K562 (cell line): ENCODE measurements around the gene AIG1. TPM values are rescaled to one million over a fixed set of nuclear protein-coding genes. Genes with fewer than 3 reads are reported as not detected.

Experiments
- ATAC-seq: fragments of 200-7000 bp; cut with Tn5 transposase; 3 replicates; pipeline ENCODE4 v1.9.1; 2020; ENCODE audit warnings: moderate library complexity
- BruUV-seq: library from RNA; stranded (reverse); fragments of 400-500 nt; replicated peaks from 2 replicates; lab custom pipeline; 2021; lab: Mats Ljungman, UMichigan
- CTCF ChIA-PET: fragments of 300-600 bp; formaldehyde crosslinking; extraction: SDS; loops from one replicate; lab custom pipeline; 2021; ENCODE audit warnings: low intra/inter-chr PET ratio; lab: Yijun Ruan, JAX
- POLR2A ChIA-PET: fragments of 300-600, 350-650 bp; sonication (Branson Sonifier 250); formaldehyde crosslinking; extraction: SDS; loops from one replicate; lab custom pipeline; 2021; ENCODE audit warnings: antibody characterized with exemption, inconsistent platforms; lab: Yijun Ruan, JAX
- DNase-seq, 4 experiments: peaks; one replicate each; pipeline versions ENCODE4 v3.0.0 to v3.0.0-alpha.2; 2011 to 2018; ENCODE audit warnings: low spot score in 3 of 4, mixed read lengths in 3 of 4; ENCODE audit errors: extremely low read depth in 1 of 4
- FAIRE-seq: peaks from 2 replicates; lab custom pipeline; 2011; peaks lifted over from hg19 to GRCh38; lab: Jason Lieb, UNC
- H2AFZ ChIP-seq: 2 replicates; pipeline ENCODE4 v1.6.0; 2011; ENCODE audit warnings: low read depth, low read length, control low read depth, inconsistent platforms
- H3K27ac ChIP-seq: fragments of 200-600 bp; 3 replicates; pipeline ENCODE4 v1.8.0; 2011; ENCODE audit warnings: low read depth, mild to moderate bottlenecking, control low read depth, inconsistent platforms, low read length, moderate library complexity, mixed read lengths; ENCODE audit errors: extremely low read depth
- H3K27me3 ChIP-seq, 2 experiments: fragments of 300-600 bp in 1 of 2; 2 replicates in 1 of 2; 3 replicates in 1 of 2; pipeline versions ENCODE4 v1.6.0 to v1.8.0; 2011; ENCODE audit warnings: inconsistent platforms in 2 of 2, low read length in 2 of 2, mild to moderate bottlenecking in 1 of 2, mixed read lengths in 1 of 2, moderate library complexity in 1 of 2; ENCODE audit not compliant: control insufficient read depth in 2 of 2, insufficient read depth in 2 of 2
- H3K36me3 ChIP-seq: fragments of 300-600 bp; 3 replicates; pipeline ENCODE4 v1.8.0; 2011; ENCODE audit warnings: mild to moderate bottlenecking, low read length, inconsistent platforms; ENCODE audit not compliant: control insufficient read depth, insufficient read depth
- H3K4me1 ChIP-seq, 2 experiments: fragments of 200-600 bp in 1 of 2; replicated peaks in 1 of 2; 2 replicates in 1 of 2; 3 replicates in 1 of 2; pipeline versions ENCODE4 v1.5.1 to v1.8.0; 2011; ENCODE audit warnings: inconsistent platforms in 2 of 2, low read length in 2 of 2, mild to moderate bottlenecking in 1 of 2, mixed read lengths in 1 of 2, moderate library complexity in 1 of 2; ENCODE audit not compliant: control insufficient read depth in 2 of 2, insufficient read depth in 2 of 2
- H3K4me2 ChIP-seq: 2 replicates; pipeline ENCODE4 v1.6.1; 2011; ENCODE audit warnings: low read length, control low read depth, inconsistent platforms, mixed read lengths; ENCODE audit not compliant: insufficient read depth
- H3K4me3 ChIP-seq: fragments of 200-600 bp; sonication (generic), shearing (Covaris generic); 2 replicates; pipeline ENCODE4 v1.5.1; 2016; ENCODE audit warnings: control low read depth, inconsistent platforms
- H3K79me2 ChIP-seq: fragments of 200-600 bp; 3 replicates; pipeline ENCODE4 v1.8.0; 2011; ENCODE audit warnings: low read length, inconsistent platforms; ENCODE audit not compliant: control insufficient read depth, insufficient read depth
- H3K9ac ChIP-seq, 2 experiments: 2 replicates each; pipeline versions ENCODE4 v1.6.0 to v1.6.1; 2011; ENCODE audit warnings: low read depth in 2 of 2, low read length in 2 of 2, control low read depth in 1 of 2, inconsistent platforms in 1 of 2, mild to moderate bottlenecking in 1 of 2, mixed read lengths in 1 of 2; ENCODE audit not compliant: insufficient read depth in 1 of 2
- H3K9me1 ChIP-seq: one replicate; pipeline ENCODE4 v1.6.0; 2011; ENCODE audit warnings: inconsistent platforms, mild to moderate bottlenecking, low read length, moderate library complexity; ENCODE audit not compliant: control insufficient read depth, insufficient read depth
- H3K9me3 ChIP-seq: replicated peaks from 2 replicates; pipeline ENCODE4 v1.5.1; 2011; ENCODE audit warnings: low read depth, low read length, inconsistent platforms; ENCODE audit not compliant: control insufficient read depth, insufficient read depth
- H4K20me1 ChIP-seq: replicated peaks from 2 replicates; pipeline ENCODE4 v1.6.1; 2011; ENCODE audit warnings: low read length, inconsistent platforms, mixed read lengths; ENCODE audit not compliant: control insufficient read depth, insufficient read depth
- TAF1 ChIP-seq: IDR thresholded peaks from 2 replicates; pipeline ENCODE4 v1.6.1; 2011; ENCODE audit warnings: mild to moderate bottlenecking, low read length, moderate library complexity; ENCODE audit not compliant: insufficient read depth, control insufficient read depth, severe bottlenecking; ENCODE audit errors: extremely low read depth
- in situ Hi-C: fragments of 300-500 bp; cut with MboI; formaldehyde crosslinking; loops from 4 replicates; pipeline ENCODE4 v1.15.0; 2018; ENCODE audit warnings: inconsistent platforms, mixed read lengths
- intact Hi-C: fragments of 100-400 bp; cut with micrococcal nuclease; formaldehyde crosslinking; loops from 2 replicates; pipeline ENCODE4 v1.14.2; 2022
- polyA plus RNA-seq, 8 experiments: library from polyadenylated mRNA; depleted of rRNA in 4 of 8; stranded (reverse) in 5 of 8; unstranded in 3 of 8; fragments of >200 nt; fragmentation: Nextera tagmentation in 2 of 8; fragmentation: Illumina TruSeq in 1 of 8; extraction: Ambion mirVana in 2 of 8; extraction: Trizol in 1 of 8; gene quantifications; 2 replicates each; pipeline versions ENCODE4 v1.2.1 to v1.2.3, GENCODE V29; 2011 to 2014; ENCODE audit warnings: inconsistent platforms in 1 of 8, missing spikeins in 1 of 8
- total RNA-seq, 7 experiments: library from RNA; depleted of rRNA in 6 of 7; stranded (reverse); fragments of >200 nt in 6 of 7; fragmentation: Illumina TruSeq in 2 of 7; extraction: Trizol in 2 of 7; gene quantifications; 2 replicates each; pipeline versions ENCODE4 v1.2.1 to v1.2.3, GENCODE V29; 2011 to 2021; ENCODE audit warnings: low replicate concordance in 1 of 7
- TF ChIP-seq, protein P1 (sequence below): fragments of 450-650 bp; IDR thresholded peaks from 2 replicates; pipeline ENCODE4 v1.6.1; 2018; ENCODE audit not compliant: partially characterized antibody

The AIG1 gene
- total and polyA plus RNA-seq, 9 of the 15 experiments (the other 6 are each of a cell fraction or from before 2014, with no cell fraction given): 74.8 to 333 (median 127) TPM

- Histone ChIP-seq H3K27ac (peak overlapping the region; percentile 15; the same call in 1 of the 3 replicates), H3K9me3 (no peaks in the 10 kb centered on the region), H3K36me3 (peaks cover 94% of the 10 kb centered on the region), H3K4me3 (no peak overlapping the region), H3K4me1 (peaks cover 4 to 61% of the 10 kb centered on the region in 2 experiments), H3K79me2 (peaks cover 29% of the 10 kb centered on the region; the same call in 1 of the 3 replicates), H2AFZ (no peak overlapping the region), H3K4me2 (no peak overlapping the region), H3K27me3 (no peaks in the 10 kb centered on the region), H3K9ac (no peak overlapping the region), H3K9me1 (no peaks in the 10 kb centered on the region), H4K20me1 (no peaks in the 10 kb centered on the region)
- TF ChIP-seq, protein P1, sequence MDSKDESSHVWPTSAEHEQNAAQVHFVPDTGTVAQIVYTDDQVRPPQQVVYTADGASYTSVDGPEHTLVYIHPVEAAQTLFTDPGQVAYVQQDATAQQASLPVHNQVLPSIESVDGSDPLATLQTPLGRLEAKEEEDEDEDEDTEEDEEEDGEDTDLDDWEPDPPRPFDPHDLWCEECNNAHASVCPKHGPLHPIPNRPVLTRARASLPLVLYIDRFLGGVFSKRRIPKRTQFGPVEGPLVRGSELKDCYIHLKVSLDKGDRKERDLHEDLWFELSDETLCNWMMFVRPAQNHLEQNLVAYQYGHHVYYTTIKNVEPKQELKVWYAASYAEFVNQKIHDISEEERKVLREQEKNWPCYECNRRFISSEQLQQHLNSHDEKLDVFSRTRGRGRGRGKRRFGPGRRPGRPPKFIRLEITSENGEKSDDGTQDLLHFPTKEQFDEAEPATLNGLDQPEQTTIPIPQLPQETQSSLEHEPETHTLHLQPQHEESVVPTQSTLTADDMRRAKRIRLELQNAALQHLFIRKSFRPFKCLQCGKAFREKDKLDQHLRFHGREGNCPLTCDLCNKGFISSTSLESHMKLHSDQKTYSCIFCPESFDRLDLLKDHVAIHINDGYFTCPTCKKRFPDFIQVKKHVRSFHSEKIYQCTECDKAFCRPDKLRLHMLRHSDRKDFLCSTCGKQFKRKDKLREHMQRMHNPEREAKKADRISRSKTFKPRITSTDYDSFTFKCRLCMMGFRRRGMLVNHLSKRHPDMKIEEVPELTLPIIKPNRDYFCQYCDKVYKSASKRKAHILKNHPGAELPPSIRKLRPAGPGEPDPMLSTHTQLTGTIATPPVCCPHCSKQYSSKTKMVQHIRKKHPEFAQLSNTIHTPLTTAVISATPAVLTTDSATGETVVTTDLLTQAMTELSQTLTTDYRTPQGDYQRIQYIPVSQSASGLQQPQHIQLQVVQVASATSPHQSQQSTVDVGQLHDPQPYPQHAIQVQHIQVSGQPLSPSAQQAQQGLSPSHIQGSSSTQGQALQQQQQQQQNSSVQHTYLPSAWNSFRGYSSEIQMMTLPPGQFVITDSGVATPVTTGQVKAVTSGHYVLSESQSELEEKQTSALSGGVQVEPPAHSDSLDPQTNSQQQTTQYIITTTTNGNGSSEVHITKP: peak; percentile 76
- TF ChIP-seq TAF1: no peak
- CTCF ChIA-PET: no interaction called here
- no peak for ATAC-seq
- in situ Hi-C loops (no loop called here), intact Hi-C loops (no loop called here)
- DNase-seq: no peak
- no peak for FAIRE-seq
- POLR2A ChIA-PET: interaction anchor here (4.1 kb wide), 1 partner anchor 10 kb away, joined by 22 read pairs; no protein-coding TSS in a partner anchor
- BruUV-seq: no TSS peak
Measured at GRCh38 chr6:143197377-143197776, 136.7 kb downstream of the AIG1 start.
